ENCODE measurements around the gene CD59.
"Not testable (repeated sequence)": the region's sequence is repeated elsewhere in the genome, so short reads cannot be mapped to it uniquely, and the experiment has no call there.

CD59 gene

GRCh38 chr11:33692541-33692940 is 43.7 kb downstream of the CD59 start:
- no peak for DNase-seq (ENCODE audit: low read depth)

GRCh38 chr11:33692013-33692504 is 44.2 kb downstream of the CD59 start:
- DNase-seq (ENCODE audit: low read depth): peak; percentile 96

GRCh38 chr11:33691066-33691864 is 45.0 kb downstream of the CD59 start:
- no peak for DNase-seq (ENCODE audit: low read depth)

GRCh38 chr11:33690290-33691065 is 45.7 kb downstream of the CD59 start:
- DNase-seq (ENCODE audit: low read depth): peak; percentile 98

GRCh38 chr11:33689501-33689900 is 46.7 kb downstream of the CD59 start:
- DNase-seq (ENCODE audit: low read depth): no peak

- DNase-seq (ENCODE audit: low read depth): no peak
Measured at GRCh38 chr11:33689085-33689484, 47.1 kb downstream of the CD59 start.

- no peak for DNase-seq (ENCODE audit: low read depth)
Measured at GRCh38 chr11:33687733-33688479, 48.3 kb downstream of the CD59 start.

- no peak for DNase-seq (ENCODE audit: low read depth)
Measured at GRCh38 chr11:33685082-33685481, 51.1 kb downstream of the CD59 start.

- DNase-seq (ENCODE audit: low read depth): no peak
Measured at GRCh38 chr11:33684003-33684706, 52.1 kb downstream of the CD59 start.

GRCh38 chr11:33682446-33682845 is 53.8 kb downstream of the CD59 start:
- DNase-seq (ENCODE audit: low read depth): no peak

- DNase-seq (ENCODE audit: low read depth): no peak
Measured at GRCh38 chr11:33682019-33682418, 54.2 kb downstream of the CD59 start.

GRCh38 chr11:33678616-33679015 is 57.6 kb downstream of the CD59 start:
- not testable (repeated sequence) for DNase-seq (ENCODE audit: low read depth)

GRCh38 chr11:33674035-33674814 is 62.0 kb downstream of the CD59 start:
- no peak for DNase-seq (ENCODE audit: low read depth)

- DNase-seq (ENCODE audit: low read depth): no peak
Measured at GRCh38 chr11:33672273-33672672, 64.0 kb downstream of the CD59 start.

GRCh38 chr11:33670250-33671011 is 65.8 kb downstream of the CD59 start:
- no peak for DNase-seq (ENCODE audit: low read depth)

- no peak for DNase-seq (ENCODE audit: low read depth)
Measured at GRCh38 chr11:33669598-33670249, 66.5 kb downstream of the CD59 start.

GRCh38 chr11:33668951-33669596 is 67.1 kb downstream of the CD59 start:
- no peak for DNase-seq (ENCODE audit: low read depth)

GRCh38 chr11:33668468-33668825 is 67.8 kb downstream of the CD59 start:
- no peak for DNase-seq (ENCODE audit: low read depth)

GRCh38 chr11:33667819-33668467 is 68.3 kb downstream of the CD59 start:
- DNase-seq (ENCODE audit: low read depth): no peak
